GM18499 (cell line): ENCODE measurements around the gene MRPL38.
"Not testable (repeated sequence)": the region's sequence is repeated elsewhere in the genome, so short reads cannot be mapped to it uniquely, and the experiment has no call there.

Experiments used
- ATAC-seq: cut with Tn5 transposase; IDR thresholded peaks from one replicate; pipeline ENCODE4 v1.9.1; 2021; ENCODE audit warnings: moderate number of reproducible peaks; ENCODE audit not compliant: insufficient read depth, unreplicated experiment

MRPL38 gene

GRCh38 chr17:75898065-75898464 is 6.6 kb downstream of the MRPL38 start:
- no peak for ATAC-seq

- ATAC-seq, result no peak
Measured at GRCh38 chr17:75897160-75898019, 7.3 kb downstream of the MRPL38 start.

DNA sequence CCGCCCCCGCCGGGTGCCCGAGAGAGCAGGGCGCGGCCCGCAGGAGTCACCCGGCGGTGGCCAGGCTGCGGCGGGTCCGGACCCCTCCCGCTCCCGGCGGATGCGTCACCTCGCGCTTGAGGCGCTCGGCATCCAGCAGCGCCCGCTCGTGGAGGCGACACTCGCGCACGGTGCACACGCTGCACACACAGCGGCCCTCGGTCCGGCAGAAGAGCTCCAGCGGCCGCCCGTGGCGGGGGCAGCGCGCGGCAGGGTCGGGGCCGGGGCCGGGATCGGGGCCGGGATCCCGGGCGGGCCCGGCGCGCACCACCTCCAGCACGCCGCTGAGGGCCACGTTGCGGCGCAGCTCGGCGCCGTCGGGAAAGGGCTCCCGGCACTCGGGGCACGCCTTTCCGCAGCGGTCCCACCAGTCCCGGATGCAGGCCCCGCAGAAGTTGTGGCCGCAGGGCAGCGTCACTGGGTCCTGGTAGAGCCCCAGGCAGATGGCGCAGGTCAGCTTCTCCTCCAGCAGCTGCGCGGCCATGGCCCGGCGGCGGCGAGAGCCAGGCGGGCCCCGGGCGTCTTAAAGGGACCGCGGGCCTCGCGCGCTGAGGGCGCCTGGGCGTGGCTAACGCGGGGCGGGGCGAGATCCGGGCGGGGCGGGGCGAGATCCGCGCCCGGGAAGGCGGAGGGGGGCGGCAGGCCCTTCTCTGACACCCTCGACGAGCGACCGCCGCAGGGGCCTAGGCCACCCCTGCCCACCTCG is 8.1 kb downstream of the MRPL38 start, which contains the start of gene TRIM65:
Gene TRIM65 (minus strand): TSS at position 537 of the 745 bp plus-strand sequence. CDS start 14 bp downstream, at position 523.
- ATAC-seq, result no peak

DNA sequence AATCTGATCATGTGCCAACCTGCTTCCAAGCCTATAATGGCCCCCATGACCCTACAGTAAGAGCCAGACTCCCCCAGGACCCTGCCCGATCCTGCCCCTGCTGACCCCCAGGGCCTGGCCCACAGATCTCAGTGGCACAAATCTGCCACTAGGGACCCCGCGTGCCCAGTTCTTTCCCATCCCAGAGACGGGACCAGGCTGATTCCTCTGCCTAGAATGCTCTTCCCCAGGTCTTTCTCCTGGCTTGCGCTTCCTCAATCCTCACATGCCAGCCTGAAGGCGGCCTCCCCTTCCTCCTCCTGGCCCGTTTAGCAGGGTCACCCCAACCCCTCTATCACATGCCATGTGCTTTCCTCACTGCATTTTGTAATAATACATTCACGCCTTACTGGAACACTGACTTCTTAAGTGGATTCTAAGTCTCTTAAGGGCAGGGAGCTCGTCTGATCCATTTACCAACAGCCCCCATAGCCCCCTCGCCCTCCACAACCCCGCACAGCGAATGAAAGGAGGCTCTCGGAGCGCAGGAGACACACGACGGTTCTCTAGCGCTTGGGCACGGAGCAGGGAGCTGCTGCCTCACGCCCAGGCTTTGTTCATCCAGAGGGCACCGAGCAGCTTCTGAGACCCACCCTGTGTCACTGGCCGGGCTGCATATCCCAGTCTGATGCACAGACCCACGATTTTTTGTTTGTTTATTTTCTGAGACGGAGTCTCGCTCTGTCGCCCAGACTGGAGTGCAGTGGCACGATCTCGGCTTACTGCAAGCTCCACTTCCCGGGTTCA is 9.1 kb downstream of the MRPL38 start:
- ATAC-seq, result no peak

- ATAC-seq, result no peak
Measured at GRCh38 chr17:75894049-75894733, 10.5 kb downstream of the MRPL38 start.

GRCh38 chr17:75893305-75894048 is 11.2 kb downstream of the MRPL38 start:
- no peak for ATAC-seq

DNA sequence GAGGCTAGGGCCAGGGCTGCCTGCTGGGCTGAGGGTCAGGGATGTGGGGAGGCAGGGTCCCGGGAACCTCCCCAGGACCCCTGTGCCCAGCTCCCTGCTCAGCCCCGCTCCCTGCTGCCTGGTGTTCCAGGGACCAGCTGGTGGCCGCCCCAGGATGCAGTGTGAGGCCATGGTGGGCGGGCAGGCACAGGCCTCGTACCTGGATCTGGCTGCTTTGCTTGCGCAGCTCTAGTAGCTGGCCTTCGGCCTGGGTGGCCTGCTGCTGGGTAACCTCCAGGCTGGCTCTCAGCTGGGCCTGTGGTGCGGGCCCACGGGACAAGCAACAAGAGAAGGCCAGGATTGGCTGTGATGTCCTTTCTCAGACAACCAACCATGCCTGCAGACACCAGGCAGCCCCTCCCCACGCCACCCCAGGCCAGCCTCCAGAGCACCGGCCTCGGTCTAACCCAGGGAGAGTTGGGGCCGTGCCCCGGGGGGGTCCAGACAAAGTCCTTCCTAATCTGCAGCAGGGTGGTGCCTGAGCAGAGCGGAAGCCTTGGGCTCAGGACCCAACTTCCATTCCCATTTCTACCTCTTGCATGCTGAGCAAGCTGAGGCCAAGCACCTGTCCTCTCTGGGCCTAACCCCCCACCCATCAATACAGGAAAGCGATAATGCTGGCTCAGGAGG is 12.0 kb downstream of the MRPL38 start:
- no peak for ATAC-seq

GRCh38 chr17:75891605-75892555 is 12.8 kb downstream of the MRPL38 start:
- no peak for ATAC-seq

- ATAC-seq, result no peak
Measured at GRCh38 chr17:75891022-75891604, 13.6 kb downstream of the MRPL38 start.

- no peak for ATAC-seq
Measured at GRCh38 chr17:75889454-75889853, 15.2 kb downstream of the MRPL38 start.

- no peak for ATAC-seq
Measured at GRCh38 chr17:75888484-75888883, 16.2 kb downstream of the MRPL38 start.

GRCh38 chr17:75885860-75886259 is 18.8 kb downstream of the MRPL38 start:
- not testable (repeated sequence) for ATAC-seq

GRCh38 chr17:75885431-75885830 is 19.3 kb downstream of the MRPL38 start:
- no peak for ATAC-seq

DNA sequence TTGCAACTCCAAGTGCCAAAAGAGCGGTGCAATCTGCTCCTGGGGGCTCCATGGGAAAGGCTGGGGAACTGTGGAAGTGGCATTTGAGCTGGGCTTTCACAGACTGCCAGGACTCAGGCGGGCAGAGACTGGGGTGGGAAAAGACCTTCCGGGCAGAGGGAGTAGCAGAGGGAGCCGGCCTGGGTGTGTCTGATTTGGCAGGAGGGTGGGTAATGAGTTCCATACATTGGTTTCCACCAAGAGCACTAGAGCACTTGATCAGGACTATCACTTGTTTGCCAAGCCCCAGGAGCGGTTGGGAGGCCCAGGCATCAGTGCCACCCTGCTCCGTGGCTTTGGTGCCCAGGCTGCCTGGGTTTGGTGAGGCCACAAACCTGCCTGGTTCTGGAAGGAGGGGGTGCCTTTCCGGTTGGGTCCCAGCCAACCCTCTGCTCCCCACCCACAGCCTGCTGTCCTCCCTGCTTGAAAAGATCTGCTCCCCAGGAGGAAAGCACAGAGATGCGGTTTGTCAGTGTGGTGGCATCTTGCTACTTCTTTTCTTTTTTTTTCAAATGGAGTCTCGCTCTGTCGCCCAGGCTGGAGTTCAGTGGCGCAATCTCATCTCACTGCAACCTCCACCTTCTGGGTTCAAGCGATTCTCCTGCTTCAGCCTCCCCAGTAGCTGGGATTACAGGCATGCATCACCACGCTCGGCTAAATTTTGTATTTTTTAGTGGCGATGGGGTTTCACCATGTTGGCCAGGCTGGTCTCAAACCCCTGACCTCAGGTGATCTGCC is 22.8 kb downstream of the MRPL38 start:
- no peak for ATAC-seq

- no peak for ATAC-seq
Measured at GRCh38 chr17:75880266-75880665, 24.4 kb downstream of the MRPL38 start.

- ATAC-seq, result no peak
Measured at GRCh38 chr17:75878174-75878998, 26.3 kb downstream of the MRPL38 start, which contains the start of gene TRIM47. TSS of gene TRIM47 (minus strand) at chr17:75878581. CDS start at chr17:75878548, 33 bp downstream.
